ENCODE results near the gene DLG2. TPM values are rescaled to one million over a fixed set of nuclear protein-coding genes. Genes with fewer than 3 reads are reported as not detected.

Gene DLG2
- total and polyA plus RNA-seq, 7 donors = 0.60 to 25.8 (median 9.7) TPM; not detected in 1

DNA sequence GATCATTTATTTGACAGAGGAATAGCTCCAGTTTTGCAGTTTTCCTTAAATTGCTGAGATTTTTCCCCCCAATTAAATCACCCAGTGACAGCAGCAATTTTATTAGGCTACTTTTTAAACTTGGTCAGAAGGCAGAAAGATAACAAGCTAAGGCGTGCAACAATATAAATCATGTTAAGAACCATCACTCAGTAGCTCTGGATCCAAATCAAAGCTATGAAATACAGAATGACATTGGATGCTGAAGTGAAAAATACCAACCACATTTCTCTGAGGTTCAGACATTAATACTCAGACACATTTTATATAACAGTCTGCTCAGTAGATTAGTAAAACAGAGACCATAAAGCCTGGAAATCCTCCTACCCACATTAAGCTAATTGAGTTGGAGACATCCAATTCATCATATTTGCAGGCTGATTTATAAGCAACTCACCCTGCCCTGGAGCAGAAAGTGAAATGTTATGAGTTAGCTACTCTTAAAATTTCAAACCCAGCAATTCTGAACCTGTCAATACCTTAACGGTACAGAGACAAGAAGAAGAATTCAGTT lies 1108.4 kb downstream of the DLG2 start:
- no peak overlapping the region for H3K4me3 ChIP-seq
- no peaks in the 10 kb centered on the region for H3K9me3 ChIP-seq
- H3K36me3 ChIP-seq = no peaks in the 10 kb centered on the region
- no peak overlapping the region for H3K27ac ChIP-seq
- H3K27me3 ChIP-seq = no peaks in the 10 kb centered on the region
- no peak for DNase-seq
- no peaks in the 10 kb centered on the region for H3K4me1 ChIP-seq
- TF ChIP-seq, protein P1, sequence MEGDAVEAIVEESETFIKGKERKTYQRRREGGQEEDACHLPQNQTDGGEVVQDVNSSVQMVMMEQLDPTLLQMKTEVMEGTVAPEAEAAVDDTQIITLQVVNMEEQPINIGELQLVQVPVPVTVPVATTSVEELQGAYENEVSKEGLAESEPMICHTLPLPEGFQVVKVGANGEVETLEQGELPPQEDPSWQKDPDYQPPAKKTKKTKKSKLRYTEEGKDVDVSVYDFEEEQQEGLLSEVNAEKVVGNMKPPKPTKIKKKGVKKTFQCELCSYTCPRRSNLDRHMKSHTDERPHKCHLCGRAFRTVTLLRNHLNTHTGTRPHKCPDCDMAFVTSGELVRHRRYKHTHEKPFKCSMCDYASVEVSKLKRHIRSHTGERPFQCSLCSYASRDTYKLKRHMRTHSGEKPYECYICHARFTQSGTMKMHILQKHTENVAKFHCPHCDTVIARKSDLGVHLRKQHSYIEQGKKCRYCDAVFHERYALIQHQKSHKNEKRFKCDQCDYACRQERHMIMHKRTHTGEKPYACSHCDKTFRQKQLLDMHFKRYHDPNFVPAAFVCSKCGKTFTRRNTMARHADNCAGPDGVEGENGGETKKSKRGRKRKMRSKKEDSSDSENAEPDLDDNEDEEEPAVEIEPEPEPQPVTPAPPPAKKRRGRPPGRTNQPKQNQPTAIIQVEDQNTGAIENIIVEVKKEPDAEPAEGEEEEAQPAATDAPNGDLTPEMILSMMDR (IDR thresholded peaks at IDR 0.05) = no peak
- no peak for TF ChIP-seq EP300 (IDR thresholded peaks at IDR 0.05)
- 52 to 64% methylated on average over 2 of the region's 2 CpGs for WGBS, 2 donors
- intact Hi-C loops (cut with DNase I) = no loop called here

DNA sequence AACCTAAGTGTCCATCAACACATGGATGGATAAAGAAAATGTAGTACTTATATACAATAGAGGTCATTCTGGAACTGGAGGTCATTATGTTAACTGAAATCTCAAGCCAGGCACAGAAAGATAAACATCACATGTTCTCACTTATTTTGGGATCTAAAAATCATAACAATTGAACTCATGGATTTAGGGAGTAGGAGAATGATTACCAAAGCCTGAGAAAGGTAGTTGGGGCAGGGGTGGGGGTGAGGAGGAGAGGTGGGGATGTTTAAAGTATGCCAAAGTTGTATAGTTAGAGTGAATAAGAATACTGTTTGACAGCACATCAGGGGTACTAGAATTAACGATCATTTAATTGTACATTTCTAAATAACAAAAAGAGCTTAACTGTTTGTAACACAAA lies 1112.7 kb downstream of the DLG2 start:
- H3K4me3 ChIP-seq = no peak overlapping the region
- TF ChIP-seq, protein P1 (IDR thresholded peaks at IDR 0.05) = no peak
- TF ChIP-seq POLR2A (IDR thresholded peaks at IDR 0.05) (no peak), EP300 (IDR thresholded peaks at IDR 0.05) (no peak), POLR2AphosphoS5 (IDR thresholded peaks at IDR 0.05) (no peak)
- intact Hi-C loops (cut with DNase I) = no loop called here
- no peaks in the 10 kb centered on the region for H3K36me3 ChIP-seq
- no peaks in the 10 kb centered on the region for H3K4me1 ChIP-seq
- no peak overlapping the region for H3K27ac ChIP-seq
- DNase-seq = no peak
- H3K27me3 ChIP-seq = no peaks in the 10 kb centered on the region
- WGBS, 2 donors = 76 to 78% methylated on average over 1 of the region's 1 CpG
- no peaks in the 10 kb centered on the region for H3K9me3 ChIP-seq

- TF ChIP-seq, protein P1 (IDR thresholded peaks at IDR 0.05) = no peak
- TF ChIP-seq POLR2AphosphoS5 (IDR thresholded peaks at IDR 0.05) (no peak), EP300 (IDR thresholded peaks at IDR 0.05) (no peak), POLR2A (IDR thresholded peaks at IDR 0.05) (no peak)
- Histone ChIP-seq H3K4me3 (no peak overlapping the region), H3K36me3 (no peaks in the 10 kb centered on the region), H3K4me1 (no peaks in the 10 kb centered on the region), H3K9me3 (no peaks in the 10 kb centered on the region), H3K27ac (no peak overlapping the region), H3K27me3 (no peaks in the 10 kb centered on the region)
- DNase-seq = no peak
- 61 to 72% methylated on average over 1 of the region's 1 CpG for WGBS, 2 donors
- intact Hi-C loops (cut with DNase I) = no loop called here
These were observed 1123.6 kb downstream of the DLG2 start for GRCh38 chr11:84503503-84503902.

DNA sequence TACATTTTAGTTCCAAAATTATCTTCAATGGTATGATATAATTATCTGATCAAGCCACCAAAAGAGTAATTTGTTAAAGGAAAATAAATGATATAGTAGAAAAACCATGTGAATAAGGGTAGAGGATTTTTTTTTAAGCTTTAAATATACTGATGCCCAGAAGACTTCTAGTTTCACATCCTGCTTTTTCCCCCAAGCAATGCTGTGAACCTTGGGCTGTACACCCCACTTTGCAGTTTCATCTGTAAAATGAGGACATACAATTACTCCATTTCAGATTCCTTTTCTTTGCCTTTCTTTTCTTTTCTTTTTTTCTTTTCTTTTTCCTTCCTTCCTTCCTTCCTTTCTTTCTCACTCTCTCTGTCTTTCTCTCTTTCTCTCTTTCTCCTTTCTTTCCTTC lies 1125.4 kb downstream of the DLG2 start:
- Histone ChIP-seq H3K4me3 (no peak overlapping the region), H3K27me3 (no peaks in the 10 kb centered on the region), H3K4me1 (no peaks in the 10 kb centered on the region), H3K9me3 (no peaks in the 10 kb centered on the region), H3K27ac (no peak overlapping the region), H3K36me3 (no peaks in the 10 kb centered on the region)
- TF ChIP-seq POLR2AphosphoS5 (IDR thresholded peaks at IDR 0.05) (no peak), POLR2A (IDR thresholded peaks at IDR 0.05) (no peak), EP300 (IDR thresholded peaks at IDR 0.05) (no peak)
- TF ChIP-seq, protein P1 (IDR thresholded peaks at IDR 0.05) = no peak
- intact Hi-C loops (cut with DNase I) = no loop called here
- no peak for DNase-seq

GRCh38 chr11:84497981-84498411 lies 1129.1 kb downstream of the DLG2 start:
- no peaks in the 10 kb centered on the region for H3K27me3 ChIP-seq
- intact Hi-C loops (cut with DNase I) = no loop called here
- H3K9me3 ChIP-seq = no peaks in the 10 kb centered on the region
- H3K4me1 ChIP-seq = no peaks in the 10 kb centered on the region
- no peak overlapping the region for H3K4me3 ChIP-seq
- no peak overlapping the region for H3K27ac ChIP-seq
- TF ChIP-seq EP300 (IDR thresholded peaks at IDR 0.05) (no peak), POLR2A (IDR thresholded peaks at IDR 0.05) (no peak), POLR2AphosphoS5 (IDR thresholded peaks at IDR 0.05) (no peak)
- TF ChIP-seq, protein P1 (IDR thresholded peaks at IDR 0.05) = no peak
- no peak for DNase-seq
- WGBS, 2 donors = 77 to 82% methylated on average over 4 of the region's 4 CpGs
- H3K36me3 ChIP-seq = no peaks in the 10 kb centered on the region

All from sigmoid colon (tissue), 7 donors.